ENCODE data around the gene CCNL2. TPM values are rescaled to one million over a fixed set of nuclear protein-coding genes. Genes with fewer than 3 reads are reported as not detected.
A peak's percentile ranks its signal among the peaks of the same experiment; 100 is the strongest.

Gene CCNL2
- total and polyA plus RNA-seq, 3 experiments from 2014 or later, result 29.0 to 124 (median 119) TPM

DNA sequence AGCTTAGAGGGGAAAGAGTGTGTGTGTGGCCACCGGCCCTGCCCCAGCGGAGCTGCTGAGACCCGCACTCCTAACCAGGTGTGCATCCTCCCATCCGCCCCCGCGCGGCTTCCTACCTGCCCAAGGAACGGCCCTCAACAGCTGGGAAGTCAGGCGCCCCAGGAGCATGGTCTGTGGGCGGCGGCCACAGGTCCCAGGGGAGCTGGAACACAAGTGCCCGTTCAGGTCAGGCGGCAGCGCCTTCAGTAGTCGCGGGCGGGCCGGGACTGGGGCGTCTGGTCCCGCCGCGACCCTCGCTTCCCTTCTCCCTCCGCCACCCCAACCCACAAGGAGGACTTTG, 24.6 kb downstream of the CCNL2 start:
- DNase-seq, result no peak
- Histone ChIP-seq H3K4me1 (ENCODE audit: insufficient read depth, low read length) (peaks cover 37% of the 10 kb centered on the region), H3K36me3 (ENCODE audit: insufficient read depth, low read length) (no peaks in the 10 kb centered on the region), H3K27ac (ENCODE audit: low read depth, low read length) (peak overlapping the region; percentile 91), H3K4me3 (ENCODE audit: low read length) (peak overlapping the region; percentile 82), H3K27me3 (ENCODE audit: insufficient read depth, low read length, poor library complexity, severe bottlenecking) (no peaks in the 10 kb centered on the region), H3K9me3 (ENCODE audit: low read length) (no peaks in the 10 kb centered on the region)
- Mint-ChIP-seq H3K27me3 (no peaks in the 10 kb centered on the region), H3K9me3 (no peaks in the 10 kb centered on the region), H3K36me3 (peaks cover 0 to 15% (median 0%) of the 10 kb centered on the region in 3 donors), H3K4me1 (peaks cover 15 to 47% (median 20%) of the 10 kb centered on the region in 3 donors), H3K4me3 (peak overlapping the region; percentile 76 to 96 (median 90)), H3K27ac (peak overlapping the region in 7 of 8 donors; percentile 68 to 98 (median 75))
- ChIA-PET CTCF (interaction anchor here (0.7 to 6.5 kb wide), 6 partner anchors 25 to 356 kb away, joined by 3 to 57 read pairs (median 4); partner anchors contain the start of gene CCNL2), POLR2A (interaction anchor here (1.2 to 2.9 kb wide), 6 partner anchors 25 to 258 kb away, joined by 4 to 48 read pairs (median 9); partner anchors contain the start of genes C1orf159, CCNL2, MIB2 and MRPL20)

- H3K9me3 Mint-ChIP-seq, result no peaks in the 10 kb centered on the region
- ChIA-PET POLR2A (interaction anchor here (0.9 to 2.9 kb wide), 4 partner anchors 20 to 240 kb away, joined by 3 to 48 read pairs (median 12); partner anchors contain the start of genes CCNL2, MIB2 and MRPL20), CTCF (interaction anchor here (1.4 to 6.5 kb wide), 5 partner anchors 26 to 252 kb away, joined by 4 to 57 read pairs (median 5); partner anchors contain the start of genes CCNL2 and MRPL20)
- peaks cover 37% of the 10 kb centered on the region for H3K4me1 ChIP-seq (ENCODE audit: insufficient read depth, low read length)
- H3K4me1 Mint-ChIP-seq, result peaks cover 15 to 47% (median 20%) of the 10 kb centered on the region in 3 donors
- peak overlapping the region; percentile 91 for H3K27ac ChIP-seq (ENCODE audit: low read depth, low read length)
- H3K4me3 Mint-ChIP-seq, result peak overlapping the region; percentile 76 to 96 (median 90)
- no peak for DNase-seq
- H3K36me3 Mint-ChIP-seq, result peaks cover 0 to 15% (median 0%) of the 10 kb centered on the region in 3 donors
- H3K27me3 ChIP-seq (ENCODE audit: insufficient read depth, low read length, poor library complexity, severe bottlenecking), result no peaks in the 10 kb centered on the region
- H3K9me3 ChIP-seq (ENCODE audit: low read length), result no peaks in the 10 kb centered on the region
- no peaks in the 10 kb centered on the region for H3K36me3 ChIP-seq (ENCODE audit: insufficient read depth, low read length)
- H3K27ac Mint-ChIP-seq, result peak overlapping the region; percentile 58 to 98 (median 74)
- H3K4me3 ChIP-seq (ENCODE audit: low read length), result peak overlapping the region; percentile 82
- no peaks in the 10 kb centered on the region for H3K27me3 Mint-ChIP-seq
Measured at GRCh38 chr1:1373815-1374588, 25.1 kb downstream of the CCNL2 start.

- no peak overlapping the region for H3K4me3 ChIP-seq (ENCODE audit: low read length)
- Mint-ChIP-seq H3K9me3 (no peaks in the 10 kb centered on the region), H3K27me3 (no peaks in the 10 kb centered on the region), H3K36me3 (peaks cover 0 to 15% (median 0%) of the 10 kb centered on the region in 3 donors), H3K4me1 (peaks cover 15 to 47% (median 20%) of the 10 kb centered on the region in 3 donors), H3K4me3 (peak overlapping the region; percentile 62 to 88 (median 73)), H3K27ac (peak overlapping the region in 7 of 8 donors; percentile 58 to 95 (median 76))
- POLR2A ChIA-PET, result interaction anchor here (0.6 to 2.9 kb wide), 4 partner anchors 10 to 34 kb away, joined by 3 to 16 read pairs (median 4); partner anchors contain the start of gene MRPL20
- H3K4me1 ChIP-seq (ENCODE audit: insufficient read depth, low read length), result peaks cover 37% of the 10 kb centered on the region
- CTCF ChIA-PET, result interaction anchor here (0.6 to 6.5 kb wide), 14 partner anchors 15 to 389 kb away, joined by 3 to 57 read pairs (median 6); partner anchors contain the start of genes CCNL2, MRPL20 and MXRA8
- H3K27me3 ChIP-seq (ENCODE audit: insufficient read depth, low read length, poor library complexity, severe bottlenecking), result no peaks in the 10 kb centered on the region
- DNase-seq, result no peak
- no peak overlapping the region for H3K27ac ChIP-seq (ENCODE audit: low read depth, low read length)
- no peaks in the 10 kb centered on the region for H3K9me3 ChIP-seq (ENCODE audit: low read length)
- no peaks in the 10 kb centered on the region for H3K36me3 ChIP-seq (ENCODE audit: insufficient read depth, low read length)
Measured at GRCh38 chr1:1373051-1373814, 25.9 kb downstream of the CCNL2 start.

DNA sequence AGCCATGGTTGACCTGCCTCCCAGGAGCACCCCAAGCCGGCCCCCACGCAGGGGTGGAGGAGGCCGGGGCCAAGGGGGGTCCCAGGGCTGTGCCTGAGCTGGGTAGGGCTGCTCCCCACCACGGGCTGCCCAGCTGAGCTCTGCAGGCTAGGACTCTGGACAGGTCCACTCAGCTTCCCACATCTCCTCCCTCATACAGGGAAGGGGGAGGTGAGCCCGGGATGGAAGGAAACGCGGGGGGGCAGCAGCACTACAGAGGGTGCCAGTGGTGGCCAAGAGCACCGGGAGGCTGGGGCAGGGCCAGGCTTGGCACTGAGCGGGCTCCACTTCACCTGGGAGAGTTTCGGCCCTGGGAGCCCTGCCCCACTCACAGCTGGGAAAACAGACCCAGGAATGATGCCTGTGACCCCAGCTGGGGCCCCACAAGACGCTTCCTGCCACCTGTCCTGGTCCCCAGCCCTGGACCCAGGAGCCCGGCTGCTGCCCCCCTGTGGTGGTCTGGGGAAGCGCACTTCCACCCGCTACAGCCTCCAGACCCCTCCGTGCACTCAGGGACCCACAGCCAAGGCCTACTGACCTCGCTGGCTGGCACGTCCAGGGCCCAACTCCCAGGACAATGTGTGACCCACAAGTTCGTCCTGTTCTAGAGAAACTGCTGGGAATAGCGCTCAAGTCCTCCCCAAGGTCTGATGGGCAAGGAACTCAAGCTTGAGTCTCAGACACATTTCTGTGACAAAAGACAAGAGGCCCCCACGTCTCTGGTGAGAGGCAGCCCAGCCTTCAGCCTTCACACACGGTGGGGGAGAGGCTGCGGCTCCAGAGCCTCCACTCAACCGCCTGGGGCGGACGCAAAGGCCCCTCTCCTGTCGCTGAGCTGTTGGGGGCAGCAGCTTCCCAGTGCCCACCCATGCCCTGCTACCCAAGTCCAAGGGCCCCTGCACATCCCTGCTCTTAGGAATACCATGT, 27.1 kb downstream of the CCNL2 start:
- POLR2A ChIA-PET, result interaction anchor here (0.6 to 2.2 kb wide), 10 partner anchors 9 to 1018 kb away, joined by 3 to 10 read pairs (median 4); partner anchors contain the start of genes CCNL2, DVL1 and MRPL20
- H3K27me3 ChIP-seq (ENCODE audit: insufficient read depth, low read length, poor library complexity, severe bottlenecking), result no peaks in the 10 kb centered on the region
- peak overlapping the region; percentile 56 to 96 (median 82) for H3K27ac Mint-ChIP-seq
- H3K36me3 ChIP-seq (ENCODE audit: insufficient read depth, low read length), result no peaks in the 10 kb centered on the region
- peak overlapping the region; percentile 42 for H3K4me3 ChIP-seq (ENCODE audit: low read length)
- peaks cover 15 to 47% (median 20%) of the 10 kb centered on the region in 3 donors for H3K4me1 Mint-ChIP-seq
- peaks cover 0 to 15% (median 0%) of the 10 kb centered on the region in 3 donors for H3K36me3 Mint-ChIP-seq
- H3K4me1 ChIP-seq (ENCODE audit: insufficient read depth, low read length), result peaks cover 37% of the 10 kb centered on the region
- peak; percentile 67 to 82 (median 75) for DNase-seq
- CTCF ChIA-PET, result interaction anchor here (0.8 to 6.5 kb wide), 24 partner anchors 8 to 388 kb away, joined by 3 to 57 read pairs (median 4); partner anchors contain the start of genes CCNL2, DVL1, MRPL20 and MXRA8
- H3K9me3 ChIP-seq (ENCODE audit: low read length), result no peaks in the 10 kb centered on the region
- peak overlapping the region; percentile 41 to 91 (median 56) for H3K4me3 Mint-ChIP-seq
- H3K27ac ChIP-seq (ENCODE audit: low read depth, low read length), result no peak overlapping the region
- H3K27me3 Mint-ChIP-seq, result no peaks in the 10 kb centered on the region
- H3K9me3 Mint-ChIP-seq, result no peaks in the 10 kb centered on the region

DNA sequence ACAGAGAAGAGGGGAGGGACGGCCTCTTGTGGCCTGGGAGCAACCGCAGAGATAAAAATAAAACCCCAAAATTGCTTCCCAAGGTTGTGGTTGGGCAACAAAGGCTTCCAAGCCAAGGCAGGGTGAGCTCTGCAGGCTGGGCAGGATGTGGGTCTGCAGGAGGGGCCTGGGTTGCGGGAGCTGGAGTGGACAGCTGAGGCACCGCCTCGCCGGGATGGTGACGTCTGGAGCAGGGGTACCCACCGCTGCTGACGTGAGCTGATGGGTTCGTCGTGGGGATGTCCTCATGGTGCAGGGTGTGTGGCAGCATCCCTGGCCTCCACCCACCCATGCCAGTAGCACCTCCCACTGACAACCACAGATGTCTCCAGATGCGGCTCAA, 27.8 kb downstream of the CCNL2 start:
- Mint-ChIP-seq H3K36me3 (peaks cover 0 to 15% (median 0%) of the 10 kb centered on the region in 3 donors), H3K4me3 (peak overlapping the region; percentile 24 to 91 (median 41)), H3K9me3 (no peaks in the 10 kb centered on the region), H3K27ac (peak overlapping the region in 6 of 8 donors; percentile 9 to 96 (median 78)), H3K4me1 (peaks cover 15 to 47% (median 20%) of the 10 kb centered on the region in 3 donors), H3K27me3 (no peaks in the 10 kb centered on the region)
- Histone ChIP-seq H3K36me3 (ENCODE audit: insufficient read depth, low read length) (no peaks in the 10 kb centered on the region), H3K27me3 (ENCODE audit: insufficient read depth, low read length, poor library complexity, severe bottlenecking) (no peaks in the 10 kb centered on the region), H3K27ac (ENCODE audit: low read depth, low read length) (no peak overlapping the region), H3K4me1 (ENCODE audit: insufficient read depth, low read length) (peaks cover 37% of the 10 kb centered on the region), H3K4me3 (ENCODE audit: low read length) (peak overlapping the region; percentile 42), H3K9me3 (ENCODE audit: low read length) (no peaks in the 10 kb centered on the region)
- CTCF ChIA-PET, result interaction anchor here (0.8 to 6.5 kb wide), 20 partner anchors 9 to 387 kb away, joined by 3 to 57 read pairs (median 6); partner anchors contain the start of genes CCNL2, DVL1, MXRA8 and UBE2J2
- DNase-seq, result peak; percentile 68 to 94 (median 85)
- POLR2A ChIA-PET, result interaction anchor here (0.7 to 2.2 kb wide), 7 partner anchors 14 to 249 kb away, joined by 3 to 10 read pairs (median 3); partner anchors contain the start of genes CCNL2 and DVL1

GRCh38 chr1:1370771-1371300, 28.3 kb downstream of the CCNL2 start:
- Histone ChIP-seq H3K4me1 (ENCODE audit: insufficient read depth, low read length) (peaks cover 32% of the 10 kb centered on the region), H3K27me3 (ENCODE audit: insufficient read depth, low read length, poor library complexity, severe bottlenecking) (no peaks in the 10 kb centered on the region), H3K36me3 (ENCODE audit: insufficient read depth, low read length) (no peaks in the 10 kb centered on the region), H3K4me3 (ENCODE audit: low read length) (no peak overlapping the region), H3K9me3 (ENCODE audit: low read length) (no peaks in the 10 kb centered on the region), H3K27ac (ENCODE audit: low read depth, low read length) (no peak overlapping the region)
- peaks cover 15 to 45% (median 20%) of the 10 kb centered on the region in 3 donors for H3K4me1 Mint-ChIP-seq
- H3K4me3 Mint-ChIP-seq, result peak overlapping the region in 3 of 7 donors; percentile 41 to 91 (median 46)
- ChIA-PET CTCF (interaction anchor here (1.0 to 6.5 kb wide), 11 partner anchors 9 to 249 kb away, joined by 3 to 57 read pairs (median 4); partner anchors contain the start of genes CCNL2 and DVL1), POLR2A (interaction anchor here (1.0 to 2.2 kb wide), 5 partner anchors 17 to 248 kb away, joined by 3 to 10 read pairs (median 3); partner anchors contain the start of genes CCNL2 and DVL1)
- H3K27me3 Mint-ChIP-seq, result no peaks in the 10 kb centered on the region
- no peaks in the 10 kb centered on the region for H3K9me3 Mint-ChIP-seq
- peaks cover 0 to 15% (median 0%) of the 10 kb centered on the region in 3 donors for H3K36me3 Mint-ChIP-seq
- DNase-seq, result peak in 1 of 5 donors; percentile 38
- peak overlapping the region in 3 of 8 donors; percentile 63 to 96 (median 81) for H3K27ac Mint-ChIP-seq
